ENCODE data around the gene NHLRC4. TPM values are rescaled to one million over a fixed set of nuclear protein-coding genes. Genes with fewer than 3 reads are reported as not detected.

NHLRC4 gene
- total and polyA plus RNA-seq, 5 donors from 2014 or later, result 1.9 to 5.6 (median 4.5) TPM

DNA sequence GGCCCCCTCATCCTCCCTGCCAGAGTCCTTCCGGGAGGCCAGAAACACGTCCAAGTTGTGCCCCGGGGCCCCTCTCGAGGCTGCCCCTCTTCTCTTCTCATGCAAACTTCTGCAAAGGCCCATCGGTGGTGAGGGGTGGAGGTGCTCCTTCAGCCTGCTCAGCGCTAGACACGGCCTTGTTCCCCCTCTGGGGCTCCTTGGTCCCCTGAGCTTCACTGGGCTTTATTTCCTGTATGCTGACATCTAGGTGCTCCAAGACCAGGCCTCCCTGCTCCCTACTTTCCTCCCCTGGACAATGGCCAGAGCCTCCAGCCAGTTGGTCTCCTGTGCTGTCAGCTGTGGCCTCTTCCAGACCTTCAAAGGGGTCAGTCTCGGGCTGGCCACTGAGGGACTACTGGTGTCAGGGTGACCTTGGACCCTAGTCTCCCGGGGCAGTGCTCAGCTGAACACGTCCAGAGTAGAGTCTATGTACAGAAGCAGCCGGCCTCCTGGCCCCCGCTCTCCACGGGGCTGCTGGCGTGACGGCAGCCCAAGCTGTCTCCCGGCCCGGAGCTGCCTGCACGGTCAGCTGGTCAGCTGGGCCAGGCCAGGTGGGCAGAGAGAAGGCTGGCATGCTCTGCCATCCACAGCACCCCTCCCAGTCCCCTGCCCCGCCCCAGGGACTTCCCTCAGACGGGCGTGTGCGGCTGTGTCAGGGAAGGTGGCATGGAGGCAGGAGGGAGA lies 8.3 kb upstream of the NHLRC4 start:
- H3K9me3 Mint-ChIP-seq, result peaks cover 0 to 3% (median 0%) of the 10 kb centered on the region in 7 donors
- peaks cover 0 to 3% (median 0%) of the 10 kb centered on the region in 4 donors for H3K4me1 Mint-ChIP-seq
- no peak overlapping the region for H3K27ac Mint-ChIP-seq
- no peaks in the 10 kb centered on the region for H3K27me3 ChIP-seq (ENCODE audit: control insufficient read depth, insufficient read depth, low read length)
- H3K4me3 Mint-ChIP-seq, result no peak overlapping the region
- peaks cover 11% of the 10 kb centered on the region for H3K27me3 Mint-ChIP-seq
- H3K27ac ChIP-seq (ENCODE audit: insufficient read depth, low read length, poor library complexity, severe bottlenecking), result no peak overlapping the region
- no peak for ATAC-seq (ENCODE audit: low read depth in 2 of 2)
- H3K4me1 ChIP-seq (ENCODE audit: control insufficient read depth, insufficient read depth, low read length, poor library complexity, severe bottlenecking), result no peaks in the 10 kb centered on the region
- DNase-seq, result no peak
- no peaks in the 10 kb centered on the region for H3K36me3 Mint-ChIP-seq
- no peak overlapping the region for H3K4me3 ChIP-seq (ENCODE audit: low read depth, low read length)
- no peaks in the 10 kb centered on the region for H3K9me3 ChIP-seq (ENCODE audit: control insufficient read depth in 2 of 2, low read length in 2 of 2)
- no peaks in the 10 kb centered on the region for H3K36me3 ChIP-seq (ENCODE audit: control insufficient read depth, insufficient read depth, low read length)

DNA sequence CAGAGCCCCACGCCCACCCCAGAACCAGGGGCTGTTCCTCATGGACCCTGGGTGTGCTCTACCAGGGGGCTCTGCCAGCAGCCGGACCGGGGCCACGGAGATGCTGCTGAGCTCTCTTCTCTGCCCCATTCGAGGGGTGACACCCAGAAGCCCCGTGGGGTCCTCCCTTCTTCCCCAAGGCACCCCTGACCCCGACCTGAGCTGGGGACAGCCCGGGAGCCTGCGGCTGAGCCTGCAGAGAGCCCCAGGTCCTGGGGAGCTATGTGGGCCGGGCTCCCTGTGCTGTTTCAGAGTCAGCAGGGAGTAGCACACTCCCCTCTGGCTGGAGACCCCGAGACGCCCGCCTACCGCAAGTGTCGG lies 7.8 kb upstream of the NHLRC4 start:
- H3K4me1 Mint-ChIP-seq, result peaks cover 0 to 3% (median 0%) of the 10 kb centered on the region in 4 donors
- no peak overlapping the region for H3K4me3 ChIP-seq (ENCODE audit: low read depth, low read length)
- peaks cover 11% of the 10 kb centered on the region for H3K27me3 Mint-ChIP-seq
- H3K27ac Mint-ChIP-seq, result no peak overlapping the region
- no peak for DNase-seq
- H3K36me3 Mint-ChIP-seq, result no peaks in the 10 kb centered on the region
- no peaks in the 10 kb centered on the region for H3K4me1 ChIP-seq (ENCODE audit: control insufficient read depth, insufficient read depth, low read length, poor library complexity, severe bottlenecking)
- H3K27ac ChIP-seq (ENCODE audit: insufficient read depth, low read length, poor library complexity, severe bottlenecking), result no peak overlapping the region
- H3K9me3 ChIP-seq (ENCODE audit: control insufficient read depth in 2 of 2, low read length in 2 of 2), result no peaks in the 10 kb centered on the region
- no peaks in the 10 kb centered on the region for H3K36me3 ChIP-seq (ENCODE audit: control insufficient read depth, insufficient read depth, low read length)
- no peaks in the 10 kb centered on the region for H3K27me3 ChIP-seq (ENCODE audit: control insufficient read depth, insufficient read depth, low read length)
- no peak for ATAC-seq (ENCODE audit: low read depth in 2 of 2)
- no peak overlapping the region for H3K4me3 Mint-ChIP-seq
- H3K9me3 Mint-ChIP-seq, result peaks cover 0 to 3% (median 0%) of the 10 kb centered on the region in 7 donors

DNA sequence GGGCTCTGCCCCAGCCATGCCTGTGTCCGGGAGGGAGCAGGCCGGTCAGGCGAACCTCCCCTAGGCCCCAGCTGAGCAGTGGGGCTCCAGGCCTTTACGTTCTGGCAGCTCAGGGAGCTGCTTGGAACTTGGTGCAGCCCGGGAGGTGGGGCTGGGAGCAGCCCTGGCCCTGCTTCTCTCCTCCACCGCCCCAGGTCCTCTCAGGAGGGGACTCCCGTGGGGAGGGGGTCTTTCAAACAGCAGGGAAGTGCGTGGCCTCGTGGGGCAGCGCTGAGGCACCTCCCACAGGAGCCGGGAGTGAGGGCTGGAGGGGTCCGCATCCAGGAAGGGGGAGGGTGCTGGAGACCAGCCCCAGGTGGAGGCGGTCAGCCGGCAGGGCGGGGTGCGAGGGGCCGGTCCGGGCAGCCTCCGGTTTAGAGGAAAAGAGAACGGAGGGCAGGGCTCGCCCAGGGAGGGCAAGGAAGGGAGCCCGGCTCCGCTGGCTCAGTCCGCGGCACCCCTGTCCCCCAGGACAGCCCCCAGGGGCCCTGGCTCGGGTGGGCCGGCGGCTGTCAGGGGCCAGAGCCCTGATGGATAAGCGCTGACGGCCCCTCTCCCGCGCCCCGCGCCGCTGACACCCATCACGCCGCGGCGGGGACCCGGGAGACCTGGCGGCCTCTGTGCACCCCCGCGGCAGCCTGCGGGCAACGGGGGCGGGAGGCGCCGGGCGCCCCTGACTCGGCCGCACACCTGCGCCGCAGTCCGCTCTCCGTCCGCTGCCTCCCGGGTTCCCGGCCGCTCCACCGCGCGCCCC lies 7.2 kb upstream of the NHLRC4 start:
- Histone ChIP-seq H3K9me3 (ENCODE audit: control insufficient read depth in 2 of 2, low read length in 2 of 2) (no peaks in the 10 kb centered on the region), H3K27ac (ENCODE audit: insufficient read depth, low read length, poor library complexity, severe bottlenecking) (no peak overlapping the region), H3K36me3 (ENCODE audit: control insufficient read depth, insufficient read depth, low read length) (no peaks in the 10 kb centered on the region), H3K4me3 (ENCODE audit: low read depth, low read length) (no peak overlapping the region), H3K27me3 (ENCODE audit: control insufficient read depth, insufficient read depth, low read length) (no peaks in the 10 kb centered on the region), H3K4me1 (ENCODE audit: control insufficient read depth, insufficient read depth, low read length, poor library complexity, severe bottlenecking) (no peaks in the 10 kb centered on the region)
- DNase-seq (no peak), ATAC-seq (ENCODE audit: low read depth in 2 of 2) (no peak)
- Mint-ChIP-seq H3K9me3 (peaks cover 0 to 3% (median 0%) of the 10 kb centered on the region in 7 donors), H3K36me3 (no peaks in the 10 kb centered on the region), H3K4me1 (peaks cover 0 to 3% (median 0%) of the 10 kb centered on the region in 4 donors), H3K27me3 (peaks cover 11% of the 10 kb centered on the region), H3K27ac (no peak overlapping the region), H3K4me3 (no peak overlapping the region)

DNA sequence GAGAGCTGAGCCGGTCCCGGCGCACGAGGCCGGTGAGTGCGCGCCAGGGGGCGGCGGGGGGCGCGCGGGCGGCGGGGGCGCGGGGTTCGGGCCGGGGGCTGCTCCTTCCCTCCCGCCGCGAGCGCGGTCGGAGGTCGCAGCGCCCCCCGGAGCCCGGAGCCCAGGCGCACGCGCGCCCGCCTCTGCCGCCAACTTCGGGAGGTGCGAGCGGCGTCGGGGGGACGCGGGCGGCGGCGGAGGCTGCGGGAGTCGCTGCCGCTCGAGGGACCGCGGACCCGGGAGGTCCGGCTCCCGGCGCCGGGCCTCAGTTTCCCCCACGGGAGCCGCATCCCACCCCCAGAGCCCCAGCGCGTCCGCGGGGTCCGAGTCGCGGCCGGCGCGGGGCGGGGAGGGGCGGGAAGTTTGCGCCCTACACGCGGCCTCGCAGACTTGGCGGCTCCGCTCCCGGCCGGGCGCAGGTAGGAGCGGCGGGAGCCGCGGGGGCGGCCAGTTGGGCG lies 6.6 kb upstream of the NHLRC4 start, which contains the start of gene PRR35:
Gene PRR35 (plus strand): TSS at position 191 of the 497 bp plus-strand sequence. CDS start 2,901 bp downstream, outside the sequence.
- H3K27me3 ChIP-seq (ENCODE audit: control insufficient read depth, insufficient read depth, low read length), result no peaks in the 10 kb centered on the region
- H3K36me3 ChIP-seq (ENCODE audit: control insufficient read depth, insufficient read depth, low read length), result no peaks in the 10 kb centered on the region
- ATAC-seq (ENCODE audit: low read depth in 2 of 2) (no peak), DNase-seq (no peak)
- H3K9me3 ChIP-seq (ENCODE audit: control insufficient read depth in 2 of 2, low read length in 2 of 2), result no peaks in the 10 kb centered on the region
- Mint-ChIP-seq H3K9me3 (peaks cover 0 to 3% (median 0%) of the 10 kb centered on the region in 7 donors), H3K4me1 (peaks cover 0 to 3% (median 0%) of the 10 kb centered on the region in 4 donors), H3K36me3 (no peaks in the 10 kb centered on the region), H3K27ac (no peak within 1 kb of the TSS), H3K27me3 (peaks cover 11% of the 10 kb centered on the region), H3K4me3 (no peak within 1 kb of the TSS)
- H3K4me3 ChIP-seq (ENCODE audit: low read depth, low read length), result no peak within 1 kb of the TSS
- no peaks in the 10 kb centered on the region for H3K4me1 ChIP-seq (ENCODE audit: control insufficient read depth, insufficient read depth, low read length, poor library complexity, severe bottlenecking)
- no peak within 1 kb of the TSS for H3K27ac ChIP-seq (ENCODE audit: insufficient read depth, low read length, poor library complexity, severe bottlenecking)

DNA sequence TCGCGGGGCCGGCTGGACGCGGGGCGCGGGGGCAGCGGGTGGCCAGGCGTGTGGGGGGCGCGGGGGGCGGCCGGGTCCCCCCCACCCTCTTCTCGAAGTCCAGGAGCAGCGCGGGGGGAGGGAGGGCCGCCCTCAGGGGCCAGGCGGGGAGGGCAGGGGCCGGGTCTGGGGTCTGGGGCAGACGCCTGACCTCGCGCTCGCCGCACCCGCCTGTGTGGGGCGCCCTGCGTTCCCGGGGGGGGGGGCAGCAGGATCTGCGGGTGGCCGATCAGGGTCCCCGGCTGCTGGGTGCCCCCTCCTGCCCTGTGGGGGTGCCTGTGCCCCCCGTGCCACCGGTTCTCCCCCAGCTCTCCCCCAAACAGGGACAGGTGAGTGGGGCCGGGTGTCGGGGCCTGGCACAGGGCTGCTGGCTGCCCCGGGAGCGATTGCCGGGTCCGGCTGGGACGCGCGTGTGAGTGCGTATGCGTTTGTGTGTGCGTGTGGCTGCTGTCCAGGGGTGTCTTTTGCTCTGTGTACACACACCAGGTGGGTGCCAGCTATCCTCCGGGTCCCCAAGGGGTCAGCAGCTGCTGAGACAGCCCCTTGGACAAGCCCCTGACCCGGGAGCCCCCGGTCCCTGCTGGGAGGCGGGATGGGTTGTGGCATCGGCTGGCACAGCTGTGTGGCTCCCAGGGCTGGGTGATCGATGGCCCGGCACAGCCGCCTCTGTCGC lies 5.9 kb upstream of the NHLRC4 start:
- H3K9me3 Mint-ChIP-seq, result peaks cover 0 to 3% (median 0%) of the 10 kb centered on the region in 7 donors
- Histone ChIP-seq H3K27me3 (ENCODE audit: control insufficient read depth, insufficient read depth, low read length) (no peaks in the 10 kb centered on the region), H3K4me3 (ENCODE audit: low read depth, low read length) (no peak overlapping the region), H3K4me1 (ENCODE audit: control insufficient read depth, insufficient read depth, low read length, poor library complexity, severe bottlenecking) (peaks cover 3% of the 10 kb centered on the region), H3K9me3 (ENCODE audit: control insufficient read depth in 2 of 2, low read length in 2 of 2) (no peaks in the 10 kb centered on the region), H3K36me3 (ENCODE audit: control insufficient read depth, insufficient read depth, low read length) (no peaks in the 10 kb centered on the region), H3K27ac (ENCODE audit: insufficient read depth, low read length, poor library complexity, severe bottlenecking) (no peak overlapping the region)
- no peaks in the 10 kb centered on the region for H3K36me3 Mint-ChIP-seq
- DNase-seq, result no peak
- H3K4me3 Mint-ChIP-seq, result no peak overlapping the region
- no peak for ATAC-seq (ENCODE audit: low read depth in 2 of 2)
- peaks cover 0 to 3% (median 0%) of the 10 kb centered on the region in 4 donors for H3K4me1 Mint-ChIP-seq
- H3K27ac Mint-ChIP-seq, result no peak overlapping the region
- peaks cover 11% of the 10 kb centered on the region for H3K27me3 Mint-ChIP-seq

DNA sequence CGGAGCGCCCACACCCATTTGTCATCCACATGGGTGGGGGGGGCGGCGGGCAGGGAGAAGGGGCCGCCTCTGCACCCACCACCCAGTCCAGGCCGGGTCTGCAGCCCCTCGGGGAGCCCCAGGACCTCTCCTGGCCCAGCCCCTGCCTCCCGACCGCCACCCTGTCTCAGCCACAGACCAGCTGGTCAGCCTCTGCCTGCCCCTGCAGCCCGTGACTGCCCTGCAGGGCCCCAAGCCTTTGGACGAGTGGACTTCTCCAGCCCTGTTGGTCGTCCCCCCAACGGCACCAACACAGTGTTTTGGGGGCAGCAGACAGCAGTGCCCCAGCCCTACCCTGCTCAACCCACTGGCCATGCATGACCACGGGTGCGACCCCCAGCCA lies 5.4 kb upstream of the NHLRC4 start:
- no peak overlapping the region for H3K27ac ChIP-seq (ENCODE audit: insufficient read depth, low read length, poor library complexity, severe bottlenecking)
- Mint-ChIP-seq H3K36me3 (no peaks in the 10 kb centered on the region), H3K27me3 (peaks cover 11% of the 10 kb centered on the region)

More for the DNA sequence above, 5.4 kb upstream of the NHLRC4 start:
- no peak overlapping the region for H3K27ac Mint-ChIP-seq
- peaks cover 0 to 5% (median 0%) of the 10 kb centered on the region in 4 donors for H3K4me1 Mint-ChIP-seq
- H3K4me3 Mint-ChIP-seq, result no peak overlapping the region
- Histone ChIP-seq H3K9me3 (ENCODE audit: control insufficient read depth in 2 of 2, low read length in 2 of 2) (no peaks in the 10 kb centered on the region), H3K36me3 (ENCODE audit: control insufficient read depth, insufficient read depth, low read length) (no peaks in the 10 kb centered on the region), H3K4me1 (ENCODE audit: control insufficient read depth, insufficient read depth, low read length, poor library complexity, severe bottlenecking) (peaks cover 9% of the 10 kb centered on the region), H3K4me3 (ENCODE audit: low read depth, low read length) (no peak overlapping the region), H3K27me3 (ENCODE audit: control insufficient read depth, insufficient read depth, low read length) (no peaks in the 10 kb centered on the region)
- peaks cover 0 to 3% (median 0%) of the 10 kb centered on the region in 7 donors for H3K9me3 Mint-ChIP-seq
- no peak for DNase-seq
- no peak for ATAC-seq (ENCODE audit: low read depth in 2 of 2)
